GM12891 (cell line): ENCODE results near the gene FBXO44.

Experiments
- PAX5 ChIP-seq: IDR thresholded peaks from 2 replicates; pipeline ENCODE4 v1.6.1; 2011; ENCODE audit warnings: low read length, moderate library complexity, mild to moderate bottlenecking; ENCODE audit not compliant: insufficient read depth, severe bottlenecking
- POLR2A ChIP-seq: IDR thresholded peaks from 2 replicates; pipeline ENCODE4 v1.6.1; 2011; ENCODE audit warnings: low read depth, low read length, control low read depth
- POLR2AphosphoS5 ChIP-seq: IDR thresholded peaks from 2 replicates; pipeline ENCODE4 v1.6.1; 2011; ENCODE audit warnings: low read depth, low read length, control low read depth
- SPI1 ChIP-seq: IDR thresholded peaks from 2 replicates; pipeline ENCODE4 v1.6.1; 2011; ENCODE audit warnings: low read depth, low read length, control low read depth
- TAF1 ChIP-seq: IDR thresholded peaks from 2 replicates; pipeline ENCODE4 v1.6.1; 2011; ENCODE audit warnings: low read depth, low read length, control low read depth

DNA sequence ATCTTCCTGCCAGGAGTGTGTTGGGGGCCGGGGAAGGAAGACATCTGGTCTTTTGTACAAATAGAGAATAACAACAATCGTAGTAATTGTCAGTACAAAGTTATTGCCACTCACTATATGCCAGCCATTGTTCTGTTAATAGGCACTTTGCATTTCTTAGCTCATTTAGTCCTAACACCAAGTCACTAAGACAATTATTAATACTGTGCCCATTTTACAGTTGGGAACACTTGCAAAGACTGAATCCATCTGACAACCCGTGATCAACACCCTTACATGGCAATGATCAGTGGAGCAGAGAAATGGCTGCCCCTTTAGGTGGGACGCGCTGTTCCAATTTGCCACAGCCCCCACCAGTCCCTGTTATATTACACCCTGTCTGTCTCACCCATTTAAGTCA, 33.8 kb upstream of the FBXO44 start:
- TF ChIP-seq POLR2AphosphoS5 = no peak
- no peak for TF ChIP-seq TAF1
- TF ChIP-seq PAX5 = no peak
- no peak for TF ChIP-seq SPI1
- no peak for TF ChIP-seq POLR2A
